GM23338 (cell line): ENCODE measurements around the gene MUC7. TPM values are rescaled to one million over a fixed set of nuclear protein-coding genes. Genes with fewer than 3 reads are reported as not detected.

ENCODE experiments used
- ATAC-seq: fragments of 200-7000 bp; cut with Tn5 transposase; 3 replicates; pipeline ENCODE4 v1.9.1; 2020
- DNase-seq: peaks from one replicate; pipeline ENCODE4 v3.0.0-alpha.2; 2015; ENCODE audit warnings: low spot score
- H2AFZ ChIP-seq: fragments of 200-600 bp; sonication (generic); 2 replicates; pipeline ENCODE4 v1.8.0; 2016; ENCODE audit warnings: antibody characterized with exemption, mild to moderate bottlenecking, moderate library complexity
- H3F3A ChIP-seq: fragments of 200-600 bp; sonication (generic); replicated peaks from 2 replicates; pipeline ENCODE4 v1.8.0; 2017; ENCODE audit warnings: antibody characterized with exemption, mixed run types, low read depth
- H3K27ac ChIP-seq: fragments of 200-600 bp; sonication (generic); 2 replicates; pipeline ENCODE4 v1.6.1; 2016; ENCODE audit warnings: low read depth
- H3K27me3 ChIP-seq: fragments of 200-600 bp; sonication (generic); 2 replicates; pipeline ENCODE4 v1.8.0; 2016; ENCODE audit warnings: mild to moderate bottlenecking, mixed run types, moderate library complexity; ENCODE audit not compliant: insufficient read depth
- H3K36me3 ChIP-seq: fragments of 200-600 bp; sonication (generic); 2 replicates; pipeline ENCODE4 v1.8.0; 2016; ENCODE audit warnings: mild to moderate bottlenecking; ENCODE audit not compliant: insufficient read depth
- H3K4me1 ChIP-seq: fragments of 200-600 bp; sonication (generic); 2 replicates; pipeline ENCODE4 v1.8.0; 2016; ENCODE audit warnings: mild to moderate bottlenecking, moderate library complexity; ENCODE audit not compliant: insufficient read depth
- H3K4me2 ChIP-seq: fragments of 200-600 bp; sonication (generic); 2 replicates; pipeline ENCODE4 v1.7.1; 2017; ENCODE audit warnings: mixed run types
- H3K4me3 ChIP-seq: fragments of 200-600 bp; sonication (generic); 2 replicates; pipeline ENCODE4 v1.6.1; 2016; ENCODE audit warnings: mixed run types
- H3K79me2 ChIP-seq: fragments of 200-600 bp; sonication (generic); replicated peaks from 2 replicates; pipeline ENCODE4 v1.8.0; 2017; ENCODE audit warnings: mild to moderate bottlenecking; ENCODE audit not compliant: insufficient read depth
- H3K9me2 ChIP-seq: fragments of 200-600 bp; sonication (generic); 2 replicates; pipeline ENCODE4 v1.8.0; 2017; ENCODE audit not compliant: insufficient read depth
- H4K20me1 ChIP-seq: fragments of 200-600 bp; sonication (generic); replicated peaks from 2 replicates; pipeline ENCODE4 v1.8.0; 2017; ENCODE audit warnings: mild to moderate bottlenecking; ENCODE audit not compliant: insufficient read depth
- H3K27ac Mint-ChIP-seq: 2 replicates; pipeline ENCODE4 v1.8.0; 2020; ENCODE audit warnings: inconsistent platforms, mild to moderate bottlenecking, moderate library complexity, mixed read lengths
- H3K27me3 Mint-ChIP-seq: 3 replicates; pipeline ENCODE4 v1.8.0; 2022; ENCODE audit warnings: low read depth, mild to moderate bottlenecking, moderate library complexity, mixed read lengths, inconsistent platforms; ENCODE audit not compliant: insufficient read depth, poor library complexity
- H3K36me3 Mint-ChIP-seq: 3 replicates; pipeline ENCODE4 v1.8.0; 2021; ENCODE audit warnings: low read depth, mild to moderate bottlenecking, inconsistent platforms, moderate library complexity, mixed read lengths
- H3K4me1 Mint-ChIP-seq: 3 replicates; pipeline ENCODE4 v1.8.0; 2020; ENCODE audit warnings: mild to moderate bottlenecking, inconsistent platforms, mixed read lengths
- H3K4me3 Mint-ChIP-seq: 3 replicates; pipeline ENCODE4 v1.8.0; 2021; ENCODE audit warnings: moderate library complexity, mild to moderate bottlenecking, inconsistent platforms, mixed read lengths
- H3K9me3 Mint-ChIP-seq: 3 replicates; pipeline ENCODE4 v1.8.0; 2020; ENCODE audit warnings: moderate library complexity, mild to moderate bottlenecking, inconsistent platforms, mixed read lengths
- CREB1 ChIP-seq: fragments of 250-450 bp; sonication (Bioruptor Pico); IDR thresholded peaks from 2 replicates; pipeline ENCODE4 v1.5.0; 2020; ENCODE audit warnings: low read depth, mild to moderate bottlenecking, moderate library complexity
- ETS1 ChIP-seq: IDR thresholded peaks from 2 replicates; pipeline ENCODE4 v1.6.1; 2016; ENCODE audit warnings: antibody characterized with exemption
- EZH2 ChIP-seq: fragments of 200-600 bp; sonication (generic); IDR thresholded peaks from one replicate; pipeline ENCODE4 v1.8.0; 2017; ENCODE audit warnings: antibody characterized with exemption, mild to moderate bottlenecking, low read depth; ENCODE audit not compliant: unreplicated experiment
- EZH2phosphoT487 ChIP-seq: fragments of 200-600 bp; sonication (generic); IDR thresholded peaks from one replicate; pipeline ENCODE4 v1.8.1; 2018; ENCODE audit warnings: antibody characterized with exemption; ENCODE audit not compliant: unreplicated experiment
- JUNB ChIP-seq: IDR thresholded peaks from one replicate; pipeline ENCODE4 v1.6.1; 2016; ENCODE audit warnings: antibody characterized with exemption; ENCODE audit not compliant: unreplicated experiment
- NANOG ChIP-seq: IDR thresholded peaks from 2 replicates; pipeline ENCODE4 v1.6.1; 2016; ENCODE audit warnings: antibody characterized with exemption, borderline replicate concordance
- POLR2AphosphoS5 ChIP-seq: IDR thresholded peaks from 2 replicates; pipeline ENCODE4 v1.6.1; 2016; ENCODE audit warnings: antibody characterized with exemption, low read depth
- REST ChIP-seq: IDR thresholded peaks from one replicate; pipeline ENCODE4 v1.6.1; 2018; ENCODE audit warnings: antibody characterized with exemption; ENCODE audit not compliant: unreplicated experiment
- STAT1 ChIP-seq: IDR thresholded peaks from one replicate; pipeline ENCODE4 v1.6.1; 2016; ENCODE audit warnings: antibody characterized with exemption; ENCODE audit not compliant: unreplicated experiment
- ZNF114 ChIP-seq: fragments of 250-450 bp; sonication (Bioruptor Pico); IDR thresholded peaks from 2 replicates; pipeline ENCODE4 v1.5.0; 2020; ENCODE audit warnings: mild to moderate bottlenecking, moderate library complexity
- ZNF331 ChIP-seq: fragments of 250-450 bp; sonication (Bioruptor Pico); IDR thresholded peaks from 2 replicates; pipeline ENCODE4 v1.5.0; 2020; ENCODE audit warnings: low read depth, mild to moderate bottlenecking, moderate library complexity
- ZNF462 ChIP-seq: fragments of 250-450 bp; sonication (Bioruptor Pico); IDR thresholded peaks from 2 replicates; pipeline ENCODE4 v1.5.0; 2020; ENCODE audit warnings: mild to moderate bottlenecking, moderate library complexity
- polyA plus RNA-seq: library from polyadenylated mRNA; unstranded; fragments of >200 nt; fragmentation: Nextera tagmentation; extraction: Ambion mirVana; gene quantifications from 2 replicates; pipeline ENCODE4 v1.2.1, GENCODE V29; 2016
- total RNA-seq: library from RNA; depleted of rRNA; stranded (reverse); fragments of >200 nt; shearing (Covaris generic); gene quantifications from 2 replicates; pipeline ENCODE4 v1.2.3, GENCODE V29; 2014
- TF ChIP-seq, protein P1 (sequence below), 2 experiments: fragments of 200-600 bp in 1 of 2; sonication (generic) in 1 of 2; conservative IDR thresholded peaks; 2 replicates each; pipeline versions ENCODE4 v1.5.1 to v1.6.1; 2016 to 2017; ENCODE audit warnings: antibody characterized with exemption in 2 of 2, low read depth in 2 of 2, mild to moderate bottlenecking in 2 of 2, moderate library complexity in 1 of 2

Gene MUC7
- total and polyA plus RNA-seq, 2 experiments from 2014 or later, result not detected

- Histone ChIP-seq H3K79me2 (no peaks in the 10 kb centered on the region), H3K4me3 (no peak overlapping the region), H3K4me1 (no peaks in the 10 kb centered on the region), H3K36me3 (no peaks in the 10 kb centered on the region), H4K20me1 (no peaks in the 10 kb centered on the region), H3K4me2 (no peak overlapping the region), H3K9me2 (peaks cover 11% of the 10 kb centered on the region), H3F3A (no peaks in the 10 kb centered on the region), H3K27ac (no peak overlapping the region), H2AFZ (no peak overlapping the region), H3K27me3 (no peaks in the 10 kb centered on the region)
- ATAC-seq, result no peak
- H3K27ac Mint-ChIP-seq, result no peak overlapping the region
- H3K4me3 Mint-ChIP-seq, result no peak overlapping the region
- H3K4me1 Mint-ChIP-seq, result no peaks in the 10 kb centered on the region
- H3K27me3 Mint-ChIP-seq, result no peaks in the 10 kb centered on the region
- H3K9me3 Mint-ChIP-seq, result no peaks in the 10 kb centered on the region
- DNase-seq, result no peak
- TF ChIP-seq STAT1 (no peak), ZNF114 (CRISPR knock-in tag) (no peak), JUNB (no peak), NANOG (no peak), POLR2AphosphoS5 (no peak), ETS1 (no peak), ZNF331 (CRISPR knock-in tag) (no peak), EZH2 (no peak), REST (no peak), CREB1 (CRISPR knock-in tag) (no peak), EZH2phosphoT487 (no peak), ZNF462 (CRISPR knock-in tag) (no peak)
- TF ChIP-seq, protein P1, sequence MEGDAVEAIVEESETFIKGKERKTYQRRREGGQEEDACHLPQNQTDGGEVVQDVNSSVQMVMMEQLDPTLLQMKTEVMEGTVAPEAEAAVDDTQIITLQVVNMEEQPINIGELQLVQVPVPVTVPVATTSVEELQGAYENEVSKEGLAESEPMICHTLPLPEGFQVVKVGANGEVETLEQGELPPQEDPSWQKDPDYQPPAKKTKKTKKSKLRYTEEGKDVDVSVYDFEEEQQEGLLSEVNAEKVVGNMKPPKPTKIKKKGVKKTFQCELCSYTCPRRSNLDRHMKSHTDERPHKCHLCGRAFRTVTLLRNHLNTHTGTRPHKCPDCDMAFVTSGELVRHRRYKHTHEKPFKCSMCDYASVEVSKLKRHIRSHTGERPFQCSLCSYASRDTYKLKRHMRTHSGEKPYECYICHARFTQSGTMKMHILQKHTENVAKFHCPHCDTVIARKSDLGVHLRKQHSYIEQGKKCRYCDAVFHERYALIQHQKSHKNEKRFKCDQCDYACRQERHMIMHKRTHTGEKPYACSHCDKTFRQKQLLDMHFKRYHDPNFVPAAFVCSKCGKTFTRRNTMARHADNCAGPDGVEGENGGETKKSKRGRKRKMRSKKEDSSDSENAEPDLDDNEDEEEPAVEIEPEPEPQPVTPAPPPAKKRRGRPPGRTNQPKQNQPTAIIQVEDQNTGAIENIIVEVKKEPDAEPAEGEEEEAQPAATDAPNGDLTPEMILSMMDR (conservative IDR thresholded peaks at IDR 0.05; ENCODE audit: low read depth in 2 of 2), result no peak
- no peaks in the 10 kb centered on the region for H3K36me3 Mint-ChIP-seq
Measured at GRCh38 chr4:70452946-70453345, 19.1 kb upstream of the MUC7 start.
